Measurements from ENCODE around the gene LCE7A.

LCE7A gene

GRCh38 chr1:152880907-152881306 lies 21.1 kb downstream of the LCE7A start:
- no peak for DNase-seq

DNA sequence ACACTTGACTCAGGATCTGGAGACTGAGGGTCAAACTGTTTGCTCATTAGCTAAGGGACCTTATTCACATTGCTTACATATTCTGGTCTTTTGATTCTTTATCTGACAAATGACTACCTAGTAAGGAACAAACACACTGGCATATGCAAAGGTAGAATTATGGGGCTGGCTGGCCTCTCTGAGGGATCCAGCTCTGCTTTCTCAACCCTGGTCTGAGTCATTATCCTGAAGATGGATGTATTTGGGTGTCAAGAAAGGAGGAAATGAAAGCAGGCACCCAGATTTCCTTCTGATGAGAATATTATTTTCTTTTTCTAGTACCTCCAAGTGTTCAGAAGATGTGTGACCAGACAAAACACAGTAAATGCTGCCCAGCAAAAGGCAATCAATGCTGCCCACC lies 24.3 kb downstream of the LCE7A start:
- DNase-seq: no peak

DNA sequence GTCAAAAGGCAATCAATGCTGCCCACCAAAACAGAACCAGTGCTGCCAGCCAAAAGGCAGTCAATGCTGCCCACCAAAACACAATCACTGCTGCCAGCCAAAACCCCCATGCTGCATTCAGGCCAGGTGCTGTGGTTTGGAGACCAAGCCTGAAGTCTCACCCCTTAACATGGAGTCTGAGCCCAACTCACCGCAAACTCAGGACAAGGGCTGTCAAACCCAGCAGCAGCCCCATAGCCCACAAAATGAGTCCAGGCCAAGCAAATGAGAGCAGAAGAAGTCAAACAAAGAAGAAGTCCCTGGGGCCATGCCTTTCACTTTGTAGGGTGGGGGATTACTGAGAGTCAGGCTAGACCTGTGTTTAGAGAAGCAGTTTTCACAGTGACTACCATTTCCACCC lies 24.7 kb downstream of the LCE7A start:
- no peak for DNase-seq

DNA sequence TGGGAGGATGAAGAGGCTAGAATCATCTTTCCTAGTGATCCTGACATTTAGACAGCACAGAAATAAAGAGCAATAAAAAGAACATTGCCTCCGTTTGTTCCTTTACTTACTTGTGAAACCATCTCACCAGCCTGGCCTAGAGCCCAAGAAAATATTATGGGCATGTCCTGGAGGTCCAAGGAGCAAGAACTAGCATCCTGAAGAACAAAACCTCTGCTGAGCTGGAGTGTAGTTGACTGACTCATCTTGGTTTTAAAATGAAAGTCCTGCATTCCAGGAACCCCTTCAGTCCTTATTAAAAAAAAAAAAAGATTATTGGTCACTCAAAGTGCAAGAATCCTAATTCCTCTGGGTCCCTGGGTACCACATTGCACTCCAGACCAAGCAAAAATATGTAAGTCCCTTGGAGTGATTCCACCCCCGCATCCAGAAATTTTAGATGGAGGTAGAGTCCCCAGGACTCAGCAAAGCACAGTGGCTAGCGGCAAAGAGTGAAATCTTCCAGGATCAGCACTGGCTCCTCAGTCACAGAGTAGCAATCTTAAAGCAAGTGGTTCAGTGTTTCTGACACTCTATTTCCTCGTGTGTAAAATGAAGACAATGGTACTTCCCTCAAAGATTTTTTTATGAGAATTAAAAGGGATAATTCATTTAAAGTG lies 25.3 kb downstream of the LCE7A start:
- no peak for DNase-seq

DNA sequence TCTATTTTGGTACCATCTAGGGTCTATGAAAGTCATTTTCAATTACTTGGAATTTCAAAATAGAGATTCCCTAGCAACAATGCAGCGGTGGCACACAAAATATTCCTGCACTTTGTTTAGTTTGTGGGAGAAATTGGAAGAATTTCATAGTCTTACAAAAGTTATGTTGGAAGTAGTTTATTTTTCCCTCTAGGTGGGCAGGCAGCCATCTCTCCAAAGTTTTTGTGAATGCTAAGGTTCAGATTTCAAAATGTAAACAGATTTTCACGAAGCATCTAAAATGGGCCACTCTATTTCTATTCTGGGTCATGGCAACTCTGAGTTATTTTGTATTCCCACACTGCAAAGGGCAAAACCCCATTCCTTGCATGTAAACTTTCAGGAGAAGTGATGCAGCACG lies 26.3 kb downstream of the LCE7A start:
- no peak for DNase-seq

GRCh38 chr1:152886758-152887409 lies 27.1 kb downstream of the LCE7A start:
- no peak for DNase-seq

- no peak for DNase-seq
Measured at GRCh38 chr1:152888126-152888525, 28.3 kb downstream of the LCE7A start.

GRCh38 chr1:152899027-152899426 lies 39.2 kb downstream of the LCE7A start:
- DNase-seq: no peak

DNA sequence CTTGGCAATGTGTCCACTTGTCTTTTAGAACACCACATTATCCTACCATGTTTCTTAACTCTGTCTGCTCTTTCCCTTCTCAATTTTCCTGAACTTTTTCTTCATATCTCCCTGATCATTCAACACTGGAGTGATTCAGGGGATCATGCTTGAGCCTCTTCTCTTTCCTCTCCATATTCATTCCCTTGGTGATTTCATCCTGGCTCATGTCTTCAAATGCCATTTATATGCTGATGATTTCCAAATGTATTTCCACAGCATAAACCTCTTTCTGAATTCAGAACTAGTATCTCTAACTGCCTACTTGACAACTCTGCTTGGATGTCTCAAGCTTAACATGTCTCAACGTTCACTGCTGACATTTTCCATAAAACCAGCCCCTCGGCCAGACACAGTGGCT lies 40.1 kb downstream of the LCE7A start:
- DNase-seq: no peak

- DNase-seq: no peak
Measured at GRCh38 chr1:152901631-152902030, 41.8 kb downstream of the LCE7A start.

DNA sequence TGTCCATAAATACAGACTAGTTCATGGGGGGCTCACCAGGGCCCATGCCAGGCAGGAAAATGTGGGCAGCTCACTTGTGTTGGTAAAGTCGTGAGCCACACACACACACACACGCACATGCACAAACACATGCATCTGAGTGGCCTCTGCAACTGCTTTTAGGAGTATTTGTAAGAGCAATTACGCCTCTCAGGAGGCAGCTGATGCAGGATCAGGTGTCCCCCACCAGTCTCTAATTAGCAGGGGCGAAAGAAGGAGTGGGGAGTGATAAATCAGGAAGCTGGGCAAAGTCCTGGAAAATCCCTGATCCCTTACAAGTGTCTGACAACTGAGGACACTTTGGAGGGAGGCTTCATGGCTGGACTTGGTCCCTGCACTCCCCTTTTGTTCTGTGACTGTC lies 42.8 kb downstream of the LCE7A start:
- DNase-seq: no peak

DNA sequence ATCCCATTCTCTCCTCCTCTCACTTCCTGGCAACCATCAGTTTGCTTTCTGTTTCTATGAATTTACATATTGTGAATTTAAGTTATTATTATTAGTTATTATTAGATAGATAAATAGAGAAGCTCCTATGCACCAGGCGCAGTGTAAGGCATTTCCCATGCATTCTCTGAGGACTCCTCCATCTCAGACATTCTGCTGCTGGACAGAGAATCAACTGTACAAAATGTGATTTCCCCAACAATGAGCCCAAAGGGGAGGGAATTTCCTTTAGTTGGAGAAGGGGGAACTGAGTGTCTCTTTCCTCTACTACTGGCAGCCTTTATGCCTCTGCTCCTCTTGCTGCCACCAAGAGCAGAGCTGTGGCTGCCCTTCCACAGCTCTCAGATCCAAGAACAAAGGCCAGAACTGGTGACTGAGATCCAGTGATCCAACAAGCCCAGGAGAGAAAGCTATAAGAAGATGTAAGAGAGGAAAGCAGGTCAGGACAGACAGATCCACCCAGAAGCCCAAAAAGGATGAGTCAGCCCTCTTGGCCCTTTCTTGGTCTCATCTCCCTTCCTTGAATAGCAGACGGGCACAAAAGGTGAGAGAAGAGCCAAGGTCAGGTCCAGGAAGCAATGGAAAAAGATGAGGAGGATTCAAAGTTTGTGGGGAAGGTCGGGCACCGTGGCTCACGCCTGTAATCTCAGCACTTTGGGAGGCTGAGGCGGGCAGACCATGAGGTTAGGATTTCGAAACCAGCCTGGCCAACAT lies 45.1 kb downstream of the LCE7A start:
- DNase-seq: no peak

DNA sequence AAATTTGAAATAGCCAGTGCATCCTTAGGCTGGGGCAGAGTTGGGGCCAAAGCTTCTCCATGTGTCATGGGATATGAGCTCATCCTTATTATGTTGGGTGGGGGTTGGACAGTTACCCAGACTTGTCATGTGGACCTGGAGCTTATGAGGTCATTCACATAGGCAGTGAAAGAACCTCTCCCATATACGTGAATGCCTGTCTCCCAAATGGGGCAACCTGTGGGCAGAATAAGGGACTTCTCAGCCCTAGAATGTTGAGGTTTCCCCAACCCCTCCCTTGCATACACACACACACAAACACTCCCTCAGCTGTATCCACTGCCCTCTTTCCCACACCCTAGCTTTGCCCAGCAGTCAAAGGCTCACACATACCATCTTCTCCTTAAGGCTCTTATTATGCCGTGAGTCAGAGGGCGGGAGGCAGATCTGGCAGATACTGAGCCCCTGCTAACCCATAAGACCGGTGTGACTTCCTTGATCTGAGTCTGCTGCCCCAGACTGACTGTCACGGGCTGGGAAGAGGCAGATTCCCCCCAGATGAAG lies 46.3 kb downstream of the LCE7A start:
- DNase-seq: no peak

DNA sequence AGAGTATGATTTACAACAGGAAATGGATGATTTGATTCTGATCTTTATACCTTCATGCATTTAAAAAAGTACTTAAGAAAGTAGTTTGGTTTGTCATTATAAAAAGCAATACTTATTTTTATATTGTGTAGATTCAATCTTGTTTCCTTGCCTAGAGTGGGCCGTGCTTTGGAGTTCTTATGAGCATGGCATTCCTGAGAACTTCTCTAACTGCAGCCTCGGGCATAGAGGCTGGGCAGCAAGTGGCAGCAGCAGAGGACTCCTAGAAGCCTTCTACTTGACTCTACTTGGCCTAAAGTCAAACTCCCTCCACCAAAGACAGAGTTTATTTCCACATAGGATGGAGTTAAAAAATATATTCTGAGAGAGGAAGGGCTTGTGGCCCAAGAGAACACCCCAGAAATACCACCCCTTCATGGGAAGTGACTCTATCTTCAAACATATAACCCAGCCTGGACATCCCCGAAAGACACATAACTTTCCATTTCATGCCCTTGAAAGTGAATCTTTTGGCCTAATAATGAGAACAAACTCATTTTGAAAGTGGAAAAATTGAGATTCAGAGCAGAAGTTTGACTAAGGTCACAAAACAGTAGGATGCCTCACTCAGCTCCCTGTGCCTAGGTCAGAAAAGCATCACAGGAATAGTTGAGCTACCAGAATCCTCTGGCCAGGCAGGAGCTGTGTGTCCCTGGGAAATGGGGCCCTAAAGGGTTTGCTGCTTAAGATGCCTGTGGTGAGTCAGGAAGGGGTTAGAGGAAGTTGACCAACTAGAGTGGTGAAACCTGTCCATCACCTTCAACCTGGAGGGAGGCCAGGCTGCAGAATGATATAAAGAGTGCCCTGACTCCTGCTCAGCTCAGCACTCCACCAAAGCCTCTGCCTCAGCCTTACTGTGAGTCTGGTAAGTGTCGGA lies 48.1 kb downstream of the LCE7A start, which contains the start of gene IVL:
Gene IVL (plus strand): TSS at position 861 of the 916 bp plus-strand sequence. CDS start 1,252 bp downstream, outside the sequence.
- no peak for DNase-seq

- DNase-seq: no peak
Measured at GRCh38 chr1:152909206-152909605, 49.4 kb downstream of the LCE7A start.

All from activated CD4-positive, alpha-beta T cell treated with anti-CD3 and anti-CD28 coated beads, Interleukin-2, amount 50 U/mL, for 48 hours (primary cell).